ENCODE results near the gene ADAMTS4.
A peak's percentile ranks its signal among the peaks of the same experiment; 100 is the strongest.

Gene ADAMTS4

GRCh38 chr1:161199506-161200139 lies 769 bp upstream of the ADAMTS4 start:
- DNase-seq, result no peak
- in situ Hi-C loops (cut with HindIII; ENCODE audit: low pct_ligation_motif_present, low pct_unique_long_range_greater_than_20kb, low sequenced_read_pairs), result loop anchor here (25.0 kb wide), 1 partner anchor 113 kb away; the partner anchor contains the start of genes MPZ and SDHC

GRCh38 chr1:161198194-161198896 lies 509 bp downstream of the ADAMTS4 start:
- in situ Hi-C loops (cut with HindIII; ENCODE audit: low pct_ligation_motif_present, low pct_unique_long_range_greater_than_20kb, low sequenced_read_pairs), result no loop called here
- DNase-seq, result no peak

- no peak for DNase-seq
- in situ Hi-C loops (cut with HindIII; ENCODE audit: low pct_ligation_motif_present, low pct_unique_long_range_greater_than_20kb, low sequenced_read_pairs), result no loop called here
Measured at GRCh38 chr1:161197560-161198193, 1.2 kb downstream of the ADAMTS4 start.

GRCh38 chr1:161196521-161197451 lies 2.1 kb downstream of the ADAMTS4 start:
- in situ Hi-C loops (cut with HindIII; ENCODE audit: low pct_ligation_motif_present, low pct_unique_long_range_greater_than_20kb, low sequenced_read_pairs), result no loop called here
- no peak for DNase-seq

GRCh38 chr1:161196111-161196510 lies 2.7 kb downstream of the ADAMTS4 start:
- in situ Hi-C loops (cut with HindIII; ENCODE audit: low pct_ligation_motif_present, low pct_unique_long_range_greater_than_20kb, low sequenced_read_pairs), result no loop called here
- DNase-seq, result no peak

GRCh38 chr1:161195171-161195570 lies 3.7 kb downstream of the ADAMTS4 start:
- in situ Hi-C loops (cut with HindIII; ENCODE audit: low pct_ligation_motif_present, low pct_unique_long_range_greater_than_20kb, low sequenced_read_pairs), result no loop called here
- DNase-seq, result no peak

GRCh38 chr1:161193561-161194235 lies 5.2 kb downstream of the ADAMTS4 start:
- no peak for DNase-seq
- in situ Hi-C loops (cut with HindIII; ENCODE audit: low pct_ligation_motif_present, low pct_unique_long_range_greater_than_20kb, low sequenced_read_pairs), result no loop called here

GRCh38 chr1:161192476-161193465 lies 6.1 kb downstream of the ADAMTS4 start:
- peak; percentile 74 for DNase-seq
- in situ Hi-C loops (cut with HindIII; ENCODE audit: low pct_ligation_motif_present, low pct_unique_long_range_greater_than_20kb, low sequenced_read_pairs), result no loop called here

GRCh38 chr1:161191971-161192370 lies 6.9 kb downstream of the ADAMTS4 start:
- no peak for DNase-seq
- in situ Hi-C loops (cut with HindIII; ENCODE audit: low pct_ligation_motif_present, low pct_unique_long_range_greater_than_20kb, low sequenced_read_pairs), result no loop called here

GRCh38 chr1:161190962-161191521 lies 7.8 kb downstream of the ADAMTS4 start:
- no peak for DNase-seq
- in situ Hi-C loops (cut with HindIII; ENCODE audit: low pct_ligation_motif_present, low pct_unique_long_range_greater_than_20kb, low sequenced_read_pairs), result no loop called here

GRCh38 chr1:161189036-161189435 lies 9.8 kb downstream of the ADAMTS4 start:
- in situ Hi-C loops (cut with HindIII; ENCODE audit: low pct_ligation_motif_present, low pct_unique_long_range_greater_than_20kb, low sequenced_read_pairs), result no loop called here
- DNase-seq, result no peak

- no peak for DNase-seq
- in situ Hi-C loops (cut with HindIII; ENCODE audit: low pct_ligation_motif_present, low pct_unique_long_range_greater_than_20kb, low sequenced_read_pairs), result no loop called here
Measured at GRCh38 chr1:161188381-161188780, 10.5 kb downstream of the ADAMTS4 start.

- in situ Hi-C loops (cut with HindIII; ENCODE audit: low pct_ligation_motif_present, low pct_unique_long_range_greater_than_20kb, low sequenced_read_pairs), result no loop called here
- no peak for DNase-seq
Measured at GRCh38 chr1:161187311-161187710, 11.5 kb downstream of the ADAMTS4 start.

- no peak for DNase-seq
- in situ Hi-C loops (cut with HindIII; ENCODE audit: low pct_ligation_motif_present, low pct_unique_long_range_greater_than_20kb, low sequenced_read_pairs), result no loop called here
Measured at GRCh38 chr1:161185732-161186311, 13.0 kb downstream of the ADAMTS4 start.

GRCh38 chr1:161185282-161185682 lies 13.6 kb downstream of the ADAMTS4 start:
- peak; percentile 19 for DNase-seq

GRCh38 chr1:161182214-161182613 lies 16.6 kb downstream of the ADAMTS4 start:
- DNase-seq, result peak; percentile 36
- in situ Hi-C loops (cut with HindIII; ENCODE audit: low pct_ligation_motif_present, low pct_unique_long_range_greater_than_20kb, low sequenced_read_pairs), result no loop called here

More at GRCh38 chr1:161185282-161185682, 13.6 kb downstream of the ADAMTS4 start:
- in situ Hi-C loops (cut with HindIII; ENCODE audit: low pct_ligation_motif_present, low pct_unique_long_range_greater_than_20kb, low sequenced_read_pairs), result no loop called here

Measured in ACHN (cell line).